Activated naive CD4-positive, alpha-beta T cell treated with anti-CD3 and anti-CD28 coated beads, Interleukin-2, amount 10 ng/mL, durations not matched to agents 7 days and 5 days (primary cell): ENCODE measurements around the gene GRID1.
"Not testable (repeated sequence)": the region's sequence is repeated elsewhere in the genome, so short reads cannot be mapped to it uniquely, and the experiment has no call there.

Experiments used
- CTCF ChIA-PET: fragments of 350-600 bp; sonication (Branson Sonifier 250); formaldehyde crosslinking; loops from one replicate; lab custom pipeline; 2021; ENCODE audit warnings: antibody characterized with exemption; lab: Charles Lee
- DNase-seq: peaks from one replicate; pipeline ENCODE4 v3.0.0-alpha.2; 2020
- H3K27ac Mint-ChIP-seq: one replicate; pipeline ENCODE4 v1.8.0; 2021; ENCODE audit warnings: mild to moderate bottlenecking, moderate library complexity, mixed read lengths
- H3K27me3 Mint-ChIP-seq: one replicate; pipeline ENCODE4 v1.8.0; 2021; ENCODE audit warnings: mild to moderate bottlenecking, mixed read lengths
- H3K36me3 Mint-ChIP-seq: one replicate; pipeline ENCODE4 v1.8.0; 2021; ENCODE audit warnings: mixed read lengths
- H3K4me1 Mint-ChIP-seq: one replicate; pipeline ENCODE4 v1.8.0; 2021; ENCODE audit warnings: mixed read lengths
- H3K4me3 Mint-ChIP-seq: one replicate; pipeline ENCODE4 v1.8.0; 2021; ENCODE audit warnings: mild to moderate bottlenecking, moderate library complexity, mixed read lengths
- H3K9me3 Mint-ChIP-seq: one replicate; pipeline ENCODE4 v1.8.0; 2021; ENCODE audit warnings: mixed read lengths

The GRID1 gene

DNA sequence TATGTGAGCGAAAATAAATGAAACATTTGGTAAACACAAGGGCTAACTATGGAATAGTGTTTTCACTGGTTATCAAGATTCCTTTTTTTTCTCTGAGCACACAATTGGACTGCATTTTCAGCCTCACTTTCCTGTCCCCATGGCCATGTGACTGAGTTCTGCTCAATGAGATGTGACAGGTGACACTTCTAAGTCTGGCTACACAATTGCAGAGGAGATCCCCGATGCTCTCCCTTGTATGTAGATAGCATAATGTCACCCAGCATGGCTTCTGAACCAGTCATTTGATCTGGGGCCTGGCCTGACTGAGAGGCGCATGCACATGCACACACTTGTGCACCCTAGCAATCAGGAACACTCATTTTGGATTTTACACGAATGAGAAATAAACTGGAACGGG is 581.8 kb downstream of the GRID1 start:
- CTCF ChIA-PET: no interaction called here
- no peaks in the 10 kb centered on the region for H3K27me3 Mint-ChIP-seq
- H3K4me1 Mint-ChIP-seq: no peaks in the 10 kb centered on the region
- no peak overlapping the region for H3K4me3 Mint-ChIP-seq
- no peaks in the 10 kb centered on the region for H3K9me3 Mint-ChIP-seq
- H3K27ac Mint-ChIP-seq: no peak overlapping the region
- H3K36me3 Mint-ChIP-seq: no peaks in the 10 kb centered on the region
- DNase-seq: no peak

GRCh38 chr10:85781404-85781803 is 585.2 kb downstream of the GRID1 start:
- DNase-seq: no peak
- Mint-ChIP-seq H3K27me3 (no peaks in the 10 kb centered on the region), H3K27ac (no peak overlapping the region), H3K36me3 (no peaks in the 10 kb centered on the region), H3K4me3 (no peak overlapping the region), H3K4me1 (no peaks in the 10 kb centered on the region), H3K9me3 (no peaks in the 10 kb centered on the region)
- CTCF ChIA-PET: no interaction called here

DNA sequence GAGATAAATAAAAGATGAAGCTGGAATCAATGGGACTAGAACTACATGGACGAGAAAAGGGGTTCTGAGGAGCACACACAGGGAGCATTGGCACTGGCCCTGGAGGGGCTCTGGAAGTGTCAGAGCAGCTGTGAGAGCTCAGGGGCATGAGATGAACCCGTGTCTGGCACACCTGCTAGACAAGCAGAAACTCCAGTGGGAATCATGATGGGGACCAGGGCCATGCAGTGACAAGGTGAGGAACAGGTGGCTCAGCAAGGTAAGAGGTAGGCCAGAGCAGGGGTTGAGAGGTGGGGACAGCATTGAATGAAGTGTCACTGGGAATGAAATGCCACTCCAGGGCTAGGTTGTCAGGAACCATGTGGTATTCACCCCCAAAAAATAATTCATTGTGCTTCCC is 588.5 kb downstream of the GRID1 start:
- H3K9me3 Mint-ChIP-seq: no peaks in the 10 kb centered on the region
- H3K27me3 Mint-ChIP-seq: no peaks in the 10 kb centered on the region
- no peak overlapping the region for H3K27ac Mint-ChIP-seq
- H3K4me3 Mint-ChIP-seq: no peak overlapping the region
- CTCF ChIA-PET: no interaction called here
- DNase-seq: no peak
- no peaks in the 10 kb centered on the region for H3K4me1 Mint-ChIP-seq
- H3K36me3 Mint-ChIP-seq: no peaks in the 10 kb centered on the region

DNA sequence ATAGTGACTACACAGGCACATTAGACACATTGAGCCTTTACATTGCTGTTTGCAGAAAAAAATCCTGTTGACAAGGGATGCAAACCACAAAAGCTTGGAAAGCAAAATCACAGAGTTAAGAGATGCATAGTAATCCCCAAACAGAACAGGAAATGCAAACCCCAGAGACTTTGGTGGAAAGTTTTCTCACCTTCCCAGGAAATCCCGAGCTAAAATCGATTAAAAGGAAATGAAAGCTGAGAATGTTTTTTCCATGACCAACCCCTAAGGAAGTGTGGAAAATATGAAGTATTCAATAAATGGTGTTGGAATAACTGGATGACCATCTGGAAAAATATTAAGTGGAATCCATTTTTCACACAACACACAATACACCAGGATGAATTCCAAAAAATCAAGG is 598.7 kb downstream of the GRID1 start:
- Mint-ChIP-seq H3K36me3 (no peaks in the 10 kb centered on the region), H3K27me3 (no peaks in the 10 kb centered on the region), H3K4me3 (no peak overlapping the region), H3K4me1 (no peaks in the 10 kb centered on the region), H3K9me3 (no peaks in the 10 kb centered on the region), H3K27ac (no peak overlapping the region)
- DNase-seq: no peak
- CTCF ChIA-PET: no interaction called here

GRCh38 chr10:85764108-85764507 is 602.5 kb downstream of the GRID1 start:
- Mint-ChIP-seq H3K4me1 (no peaks in the 10 kb centered on the region), H3K4me3 (no peak overlapping the region), H3K36me3 (no peaks in the 10 kb centered on the region), H3K9me3 (no peaks in the 10 kb centered on the region), H3K27ac (no peak overlapping the region), H3K27me3 (no peaks in the 10 kb centered on the region)
- CTCF ChIA-PET: no interaction called here
- no peak for DNase-seq

GRCh38 chr10:85761906-85762445 is 604.6 kb downstream of the GRID1 start:
- CTCF ChIA-PET: no interaction called here
- Mint-ChIP-seq H3K27ac (no peak overlapping the region), H3K9me3 (no peaks in the 10 kb centered on the region), H3K36me3 (no peaks in the 10 kb centered on the region), H3K27me3 (no peaks in the 10 kb centered on the region), H3K4me3 (no peak overlapping the region), H3K4me1 (no peaks in the 10 kb centered on the region)
- DNase-seq: no peak

DNA sequence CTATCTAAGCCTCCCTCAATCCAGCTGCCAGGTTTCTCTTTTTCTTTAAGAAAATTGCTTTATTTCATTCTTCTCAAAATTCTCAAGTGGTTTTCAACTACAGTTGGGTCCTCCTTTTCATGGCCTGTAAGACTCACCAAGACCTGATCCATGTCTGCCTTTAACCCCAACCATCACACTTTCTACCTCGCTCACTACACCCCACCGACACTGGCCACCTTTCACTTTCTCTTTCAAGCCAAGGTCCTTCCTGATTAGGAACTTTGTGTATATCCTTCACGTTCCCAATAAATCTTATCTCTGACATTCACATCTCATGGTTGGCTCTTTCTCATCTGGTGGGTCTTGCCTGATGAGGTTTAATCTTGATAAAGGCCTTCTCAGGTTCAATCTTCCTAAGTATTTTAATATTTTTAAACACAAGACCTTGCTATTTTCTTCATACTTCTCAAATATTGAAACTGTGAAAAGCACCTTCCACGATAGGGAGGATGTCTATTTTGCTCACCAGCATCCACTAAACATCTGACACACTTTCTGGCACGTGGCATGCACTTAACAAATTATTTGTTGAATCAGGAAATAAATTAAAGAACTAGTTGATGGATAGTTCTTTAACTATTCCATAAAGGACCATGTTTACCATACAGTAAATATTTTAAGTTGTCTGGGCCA is 624.8 kb downstream of the GRID1 start:
- DNase-seq: peak; percentile 24
- H3K36me3 Mint-ChIP-seq: no peaks in the 10 kb centered on the region
- peak overlapping the region; percentile 86 for H3K27ac Mint-ChIP-seq
- no peaks in the 10 kb centered on the region for H3K9me3 Mint-ChIP-seq
- CTCF ChIA-PET: no interaction called here
- H3K27me3 Mint-ChIP-seq: no peaks in the 10 kb centered on the region
- peaks cover 7% of the 10 kb centered on the region for H3K4me1 Mint-ChIP-seq
- peak overlapping the region; percentile 51 for H3K4me3 Mint-ChIP-seq

- Mint-ChIP-seq H3K4me1 (no peaks in the 10 kb centered on the region), H3K9me3 (no peaks in the 10 kb centered on the region), H3K4me3 (no peak overlapping the region), H3K27ac (no peak overlapping the region), H3K27me3 (no peaks in the 10 kb centered on the region), H3K36me3 (no peaks in the 10 kb centered on the region)
- no peak for DNase-seq
- CTCF ChIA-PET: no interaction called here
These were observed 630.6 kb downstream of the GRID1 start for GRCh38 chr10:85735997-85736396.

DNA sequence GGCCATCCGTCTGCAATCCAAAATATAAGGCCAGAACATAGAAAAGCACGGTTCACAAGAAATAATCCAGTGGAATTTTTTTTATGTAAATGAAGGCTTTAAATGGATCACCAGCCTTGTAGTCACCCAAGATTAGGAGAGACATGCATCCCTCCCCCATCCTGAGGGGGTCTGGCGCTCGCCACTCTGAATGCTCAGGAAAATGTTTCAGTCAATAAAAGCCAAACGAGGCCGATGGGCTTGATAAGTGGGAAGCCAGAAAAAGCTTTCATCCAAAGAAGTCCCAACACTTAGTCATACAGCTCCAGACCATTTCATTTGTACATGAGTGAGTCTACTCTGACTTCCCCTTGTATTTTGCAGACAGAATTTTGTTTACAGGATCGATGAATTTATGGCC is 631.8 kb downstream of the GRID1 start:
- no peaks in the 10 kb centered on the region for H3K36me3 Mint-ChIP-seq
- H3K27ac Mint-ChIP-seq: no peak overlapping the region
- CTCF ChIA-PET: no interaction called here
- no peaks in the 10 kb centered on the region for H3K9me3 Mint-ChIP-seq
- H3K4me1 Mint-ChIP-seq: no peaks in the 10 kb centered on the region
- no peaks in the 10 kb centered on the region for H3K27me3 Mint-ChIP-seq
- DNase-seq: no peak
- H3K4me3 Mint-ChIP-seq: no peak overlapping the region

DNA sequence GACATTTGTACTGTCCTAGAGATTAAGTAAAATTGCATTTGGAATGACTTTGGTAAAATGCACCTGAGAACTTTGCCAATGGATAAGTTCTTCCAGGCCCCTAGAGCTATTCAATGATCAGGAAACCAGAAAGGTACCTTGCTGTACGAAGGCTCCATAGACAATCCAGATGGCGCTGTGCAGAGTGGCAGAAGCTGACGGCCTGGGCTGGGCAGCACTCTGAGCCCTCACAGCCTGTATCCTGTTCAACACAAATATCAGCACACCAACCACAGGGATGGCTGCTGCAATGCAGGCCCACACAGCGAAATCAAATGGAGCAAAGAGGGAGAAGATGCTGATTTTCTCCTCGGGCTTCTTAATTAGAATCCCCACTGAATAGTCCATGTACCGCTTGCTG is 642.4 kb downstream of the GRID1 start:
- Mint-ChIP-seq H3K36me3 (no peaks in the 10 kb centered on the region), H3K9me3 (no peaks in the 10 kb centered on the region), H3K27me3 (no peaks in the 10 kb centered on the region), H3K4me1 (no peaks in the 10 kb centered on the region), H3K4me3 (no peak overlapping the region), H3K27ac (no peak overlapping the region)
- CTCF ChIA-PET: no interaction called here
- no peak for DNase-seq

DNA sequence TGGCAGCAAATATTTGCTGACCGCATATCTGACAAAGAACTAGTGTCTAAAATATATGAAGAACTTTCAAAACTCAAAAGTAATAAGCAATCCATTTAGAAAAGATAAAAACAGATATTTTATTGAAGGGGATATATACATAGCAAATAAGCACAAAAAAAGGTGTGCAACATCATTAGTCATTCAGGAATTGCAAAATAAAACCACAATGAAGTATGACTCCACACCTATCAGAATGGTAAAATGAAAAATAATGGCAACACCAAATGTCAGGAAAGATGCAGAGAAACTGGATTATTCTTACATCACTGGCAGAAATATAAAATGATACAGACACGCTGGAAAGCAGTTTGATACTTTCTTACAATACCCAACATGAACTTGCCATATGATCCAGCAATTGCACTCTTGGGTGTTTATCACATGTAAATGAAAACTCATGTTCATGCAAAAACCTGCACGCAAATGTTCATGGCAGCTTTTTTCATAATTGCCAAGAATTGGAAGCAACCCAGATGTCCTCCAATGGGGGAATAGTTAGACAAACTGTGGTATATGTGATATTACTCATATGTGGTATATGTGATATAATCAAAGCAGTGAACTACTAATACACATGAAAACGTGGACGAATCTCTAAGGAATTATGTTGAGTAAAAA is 645.5 kb downstream of the GRID1 start:
- no peaks in the 10 kb centered on the region for H3K27me3 Mint-ChIP-seq
- no peak for DNase-seq
- H3K27ac Mint-ChIP-seq: no peak overlapping the region
- no peaks in the 10 kb centered on the region for H3K9me3 Mint-ChIP-seq
- no peak overlapping the region for H3K4me3 Mint-ChIP-seq
- H3K4me1 Mint-ChIP-seq: no peaks in the 10 kb centered on the region
- CTCF ChIA-PET: no interaction called here
- no peaks in the 10 kb centered on the region for H3K36me3 Mint-ChIP-seq

- Mint-ChIP-seq H3K9me3 (no peaks in the 10 kb centered on the region), H3K4me1 (no peaks in the 10 kb centered on the region), H3K27ac (no peak overlapping the region), H3K4me3 (no peak overlapping the region), H3K27me3 (no peaks in the 10 kb centered on the region), H3K36me3 (no peaks in the 10 kb centered on the region)
- CTCF ChIA-PET: no interaction called here
- DNase-seq: no peak
These were observed 647.2 kb downstream of the GRID1 start for GRCh38 chr10:85719408-85719807.

GRCh38 chr10:85713885-85714284 is 652.7 kb downstream of the GRID1 start:
- H3K9me3 Mint-ChIP-seq: no peaks in the 10 kb centered on the region
- DNase-seq: no peak
- no peak overlapping the region for H3K27ac Mint-ChIP-seq
- H3K4me1 Mint-ChIP-seq: no peaks in the 10 kb centered on the region
- no peak overlapping the region for H3K4me3 Mint-ChIP-seq
- H3K27me3 Mint-ChIP-seq: no peaks in the 10 kb centered on the region
- no peaks in the 10 kb centered on the region for H3K36me3 Mint-ChIP-seq
- CTCF ChIA-PET: no interaction called here

GRCh38 chr10:85702768-85703167 is 663.8 kb downstream of the GRID1 start:
- Mint-ChIP-seq H3K36me3 (no peaks in the 10 kb centered on the region), H3K27me3 (peaks cover 5% of the 10 kb centered on the region), H3K9me3 (no peaks in the 10 kb centered on the region), H3K27ac (no peak overlapping the region), H3K4me3 (no peak overlapping the region), H3K4me1 (no peaks in the 10 kb centered on the region)
- CTCF ChIA-PET: no interaction called here
- no peak for DNase-seq

- not testable (repeated sequence) for H3K4me1 Mint-ChIP-seq
These were observed 667.5 kb downstream of the GRID1 start for GRCh38 chr10:85699066-85699465.

More at GRCh38 chr10:85699066-85699465, 667.5 kb downstream of the GRID1 start:
- H3K9me3 Mint-ChIP-seq, H3K36me3 Mint-ChIP-seq, DNase-seq, H3K4me3 Mint-ChIP-seq, H3K27ac Mint-ChIP-seq, H3K27me3 Mint-ChIP-seq, CTCF ChIA-PET: not testable (repeated sequence)
